ENCODE data around the gene PBX2. TPM values are rescaled to one million over a fixed set of nuclear protein-coding genes. Genes with fewer than 3 reads are reported as not detected.

The PBX2 gene
- total RNA-seq, 1 donor from 2014 or later = 11.8 TPM

Small RNAs within 50 kb of the gene (small RNA-seq; reads per million reads assigned to genes)
- gene AL662884.1 = not detected
- not detected for gene MIR6833

Other genes with a start within 250 kb of the PBX2 start
- 0.82 TPM for gene CFB, start 244.1 kb downstream of the PBX2 start, total RNA-seq
- 45.7 TPM for gene NELFE, start 231.2 kb downstream of the PBX2 start, total RNA-seq
- 30.2 TPM for gene SKIC2, start 231.0 kb downstream of the PBX2 start, total RNA-seq
- gene DXO, start 218.1 kb downstream of the PBX2 start, total RNA-seq = 7.3 TPM
- 10.6 TPM for gene C4A, start 208.1 kb downstream of the PBX2 start, total RNA-seq
- gene C4B, start 175.4 kb downstream of the PBX2 start, total RNA-seq = 9.0 TPM
- gene CYP21A2, start 151.8 kb downstream of the PBX2 start, total RNA-seq = under 0.01 TPM
- gene TNXB, start 80.9 kb downstream of the PBX2 start, total RNA-seq = 4.5 TPM
- gene ATF6B, start 62.0 kb downstream of the PBX2 start, total RNA-seq = 13.0 TPM
- gene FKBPL, start 59.9 kb downstream of the PBX2 start, total RNA-seq = 4.5 TPM
- gene PRRT1, start 38.3 kb downstream of the PBX2 start, total RNA-seq = 0.41 TPM
- 9.8 TPM for gene PPT2, start 36.1 kb downstream of the PBX2 start, total RNA-seq
- gene EGFL8, start 25.6 kb downstream of the PBX2 start, total RNA-seq = 5.7 TPM
- 14.3 TPM for gene AGPAT1, start 14.1 kb downstream of the PBX2 start, total RNA-seq
- 104 TPM for gene RNF5, start 11.8 kb downstream of the PBX2 start, total RNA-seq
- 0.82 TPM for gene AGER, start 5.9 kb downstream of the PBX2 start, total RNA-seq
- gene GPSM3, start 2.4 kb upstream of the PBX2 start, total RNA-seq = 0.41 TPM
- gene NOTCH4, start 33.9 kb upstream of the PBX2 start, total RNA-seq = 5.3 TPM
- not detected for gene TSBP1, start 181.7 kb upstream of the PBX2 start, total RNA-seq
- not detected for gene BTNL2, start 217.0 kb upstream of the PBX2 start, total RNA-seq
- gene HLA-DRA, start 249.7 kb upstream of the PBX2 start, total RNA-seq = 2.0 TPM

All from frontal cortex (tissue), 1 donor.